Measurements from ENCODE around the gene RHOV. TPM values are rescaled to one million over a fixed set of nuclear protein-coding genes. Genes with fewer than 3 reads are reported as not detected.

RHOV gene
- total and polyA plus RNA-seq, 2 donors (not counting 1 experiment from before 2014, with no cell fraction given) = not detected

DNA sequence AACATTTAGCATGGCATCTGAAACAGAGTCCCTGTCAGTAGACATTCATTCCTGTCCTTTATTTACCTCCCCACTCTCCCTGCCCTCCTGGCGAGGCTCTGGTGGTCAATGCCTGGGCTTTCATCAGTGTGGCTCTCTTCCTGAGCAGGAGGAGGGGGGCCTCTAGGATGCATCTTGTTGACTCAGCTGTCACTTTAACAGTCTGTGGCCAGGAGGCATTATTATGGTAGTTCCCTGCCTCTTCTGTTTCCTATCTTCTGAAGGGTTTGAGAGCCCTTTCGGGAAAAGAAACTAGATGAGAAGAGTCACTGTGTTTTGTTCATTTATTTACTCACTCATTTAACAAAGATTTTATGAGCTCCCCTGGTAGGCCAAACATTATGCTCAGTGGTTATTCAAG, 43.1 kb downstream of the RHOV start:
- H3K4me2 ChIP-seq (ENCODE audit: extremely low read depth, insufficient read depth, low read length) = no peak overlapping the region
- H3K4me1 ChIP-seq (ENCODE audit: control insufficient read depth, extremely low read depth, insufficient read depth, low read length) = no peaks in the 10 kb centered on the region
- no peak overlapping the region for H3K9ac ChIP-seq (ENCODE audit: insufficient read depth, low read length)
- no peaks in the 10 kb centered on the region for H3K79me2 ChIP-seq (ENCODE audit: control insufficient read depth, insufficient read depth, low read length)
- peaks cover 9% of the 10 kb centered on the region for H3K27me3 ChIP-seq (ENCODE audit: control insufficient read depth, insufficient read depth, low read length)
- no peaks in the 10 kb centered on the region for H3K9me3 ChIP-seq (ENCODE audit: control insufficient read depth, insufficient read depth, low read depth, low read length)
- H2AFZ ChIP-seq (ENCODE audit: low read length) = no peak overlapping the region
- H4K20me1 ChIP-seq (ENCODE audit: control insufficient read depth, extremely low read depth, insufficient read depth, low read length) = no peaks in the 10 kb centered on the region
- DNase-seq (ENCODE audit: low read depth in 2 of 2) = no peak
- H3K4me3 ChIP-seq (replicated peaks in 1 of 4; ENCODE audit: control extremely low read depth in 1 of 4, insufficient read depth in 1 of 4, low read depth in 3 of 4, low read length in 4 of 4) = no peak overlapping the region
- no peaks in the 10 kb centered on the region for H3K36me3 ChIP-seq (ENCODE audit: control insufficient read depth, insufficient read depth, low read length)
- H3K27ac ChIP-seq (ENCODE audit: insufficient read depth, low read length) = no peak overlapping the region
- TF ChIP-seq EZH2 (IDR thresholded peaks at IDR 0.05; ENCODE audit: low read length, missing control alignments) = no peak
- TF ChIP-seq, protein P1, sequence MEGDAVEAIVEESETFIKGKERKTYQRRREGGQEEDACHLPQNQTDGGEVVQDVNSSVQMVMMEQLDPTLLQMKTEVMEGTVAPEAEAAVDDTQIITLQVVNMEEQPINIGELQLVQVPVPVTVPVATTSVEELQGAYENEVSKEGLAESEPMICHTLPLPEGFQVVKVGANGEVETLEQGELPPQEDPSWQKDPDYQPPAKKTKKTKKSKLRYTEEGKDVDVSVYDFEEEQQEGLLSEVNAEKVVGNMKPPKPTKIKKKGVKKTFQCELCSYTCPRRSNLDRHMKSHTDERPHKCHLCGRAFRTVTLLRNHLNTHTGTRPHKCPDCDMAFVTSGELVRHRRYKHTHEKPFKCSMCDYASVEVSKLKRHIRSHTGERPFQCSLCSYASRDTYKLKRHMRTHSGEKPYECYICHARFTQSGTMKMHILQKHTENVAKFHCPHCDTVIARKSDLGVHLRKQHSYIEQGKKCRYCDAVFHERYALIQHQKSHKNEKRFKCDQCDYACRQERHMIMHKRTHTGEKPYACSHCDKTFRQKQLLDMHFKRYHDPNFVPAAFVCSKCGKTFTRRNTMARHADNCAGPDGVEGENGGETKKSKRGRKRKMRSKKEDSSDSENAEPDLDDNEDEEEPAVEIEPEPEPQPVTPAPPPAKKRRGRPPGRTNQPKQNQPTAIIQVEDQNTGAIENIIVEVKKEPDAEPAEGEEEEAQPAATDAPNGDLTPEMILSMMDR (conservative IDR thresholded peaks at IDR 0.05 in 1 of 2, IDR thresholded peaks at IDR 0.05 in 1 of 2; ENCODE audit: low read depth in 1 of 2, low read length in 2 of 2) = no peak

DNA sequence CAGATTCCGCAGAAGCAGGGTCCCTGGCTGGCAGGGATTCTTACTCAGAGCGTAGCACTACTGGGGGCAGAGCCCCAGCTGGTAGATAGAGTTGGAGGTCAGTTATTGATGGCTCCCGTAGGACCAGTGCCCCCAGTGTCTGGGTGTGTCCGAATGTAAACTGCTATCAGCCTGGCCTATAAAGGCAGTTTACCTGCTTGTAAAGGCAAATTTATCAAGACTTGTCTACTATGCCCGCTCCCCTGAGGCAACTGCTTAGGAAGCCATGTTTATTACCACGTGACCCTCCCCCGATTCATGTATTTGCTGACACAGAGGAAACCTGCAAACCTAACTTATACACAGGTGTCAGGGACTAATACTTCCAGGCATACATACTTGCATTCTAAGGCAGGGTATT, 44.9 kb downstream of the RHOV start:
- no peaks in the 10 kb centered on the region for H3K79me2 ChIP-seq (ENCODE audit: control insufficient read depth, insufficient read depth, low read length)
- no peak overlapping the region for H2AFZ ChIP-seq (ENCODE audit: low read length)
- H3K36me3 ChIP-seq (ENCODE audit: control insufficient read depth, insufficient read depth, low read length) = no peaks in the 10 kb centered on the region
- H3K27me3 ChIP-seq (ENCODE audit: control insufficient read depth, insufficient read depth, low read length) = peaks cover 16% of the 10 kb centered on the region
- no peak for TF ChIP-seq EZH2 (IDR thresholded peaks at IDR 0.05; ENCODE audit: low read length, missing control alignments)
- TF ChIP-seq, protein P1 (conservative IDR thresholded peaks at IDR 0.05 in 1 of 2, IDR thresholded peaks at IDR 0.05 in 1 of 2; ENCODE audit: low read depth in 1 of 2, low read length in 2 of 2) = no peak
- no peak overlapping the region for H3K4me2 ChIP-seq (ENCODE audit: extremely low read depth, insufficient read depth, low read length)
- H3K4me3 ChIP-seq (replicated peaks in 1 of 4; ENCODE audit: control extremely low read depth in 1 of 4, insufficient read depth in 1 of 4, low read depth in 3 of 4, low read length in 4 of 4) = no peak overlapping the region
- no peak overlapping the region for H3K27ac ChIP-seq (ENCODE audit: insufficient read depth, low read length)
- no peak overlapping the region for H3K9ac ChIP-seq (ENCODE audit: insufficient read depth, low read length)
- H3K9me3 ChIP-seq (ENCODE audit: control insufficient read depth, insufficient read depth, low read depth, low read length) = no peaks in the 10 kb centered on the region
- H4K20me1 ChIP-seq (ENCODE audit: control insufficient read depth, extremely low read depth, insufficient read depth, low read length) = no peaks in the 10 kb centered on the region
- H3K4me1 ChIP-seq (ENCODE audit: control insufficient read depth, extremely low read depth, insufficient read depth, low read length) = no peaks in the 10 kb centered on the region
- DNase-seq (ENCODE audit: low read depth in 2 of 2) = no peak

DNA sequence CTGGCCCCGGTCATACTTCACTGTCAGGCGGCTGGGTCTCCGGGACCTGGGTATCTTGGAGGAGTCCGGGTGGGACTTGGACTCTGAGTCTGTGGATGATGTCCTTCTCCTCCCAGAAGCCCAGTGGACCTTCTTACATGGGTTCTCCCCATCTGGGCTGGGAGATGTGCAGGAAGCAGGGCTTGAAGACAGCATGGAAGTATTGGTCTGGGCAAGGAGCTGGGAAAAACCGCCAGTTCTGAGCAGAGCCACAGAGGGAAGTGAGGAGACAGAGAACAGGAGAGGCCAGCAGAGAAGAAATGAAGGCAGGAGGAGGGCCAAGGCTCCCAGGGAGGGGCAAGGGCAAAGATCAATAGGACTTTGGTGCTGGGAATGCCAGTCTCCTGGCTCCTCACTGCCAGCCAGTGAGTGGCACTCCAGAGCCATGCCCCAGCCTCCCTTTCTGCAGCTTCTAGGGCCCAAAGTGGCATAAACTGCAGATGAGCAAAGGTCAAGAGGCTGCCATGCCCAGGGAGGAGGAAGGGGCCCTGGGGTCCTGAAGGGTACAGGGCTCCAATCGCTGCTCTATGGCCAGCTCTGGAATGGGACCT, 45.5 kb downstream of the RHOV start, which contains the start of gene PPP1R14D:
TSS of gene PPP1R14D (minus strand) at position 262 of the 590 bp plus-strand sequence. CDS start at position 195, 67 bp downstream.
- Histone ChIP-seq H3K4me3 (replicated peaks in 1 of 4; ENCODE audit: control extremely low read depth in 1 of 4, insufficient read depth in 1 of 4, low read depth in 3 of 4, low read length in 4 of 4) (no peak within 1 kb of the TSS), H3K9me3 (ENCODE audit: control insufficient read depth, insufficient read depth, low read depth, low read length) (no peaks in the 10 kb centered on the region), H3K27me3 (ENCODE audit: control insufficient read depth, insufficient read depth, low read length) (peaks cover 16% of the 10 kb centered on the region), H3K4me2 (ENCODE audit: extremely low read depth, insufficient read depth, low read length) (no peak within 1 kb of the TSS), H3K27ac (ENCODE audit: insufficient read depth, low read length) (no peak within 1 kb of the TSS), H3K4me1 (ENCODE audit: control insufficient read depth, extremely low read depth, insufficient read depth, low read length) (no peaks in the 10 kb centered on the region), H4K20me1 (ENCODE audit: control insufficient read depth, extremely low read depth, insufficient read depth, low read length) (no peaks in the 10 kb centered on the region), H3K36me3 (ENCODE audit: control insufficient read depth, insufficient read depth, low read length) (no peaks in the 10 kb centered on the region), H3K79me2 (ENCODE audit: control insufficient read depth, insufficient read depth, low read length) (no peaks in the 10 kb centered on the region), H2AFZ (ENCODE audit: low read length) (no peak within 1 kb of the TSS), H3K9ac (ENCODE audit: insufficient read depth, low read length) (no peak within 1 kb of the TSS)
- DNase-seq (ENCODE audit: low read depth in 2 of 2) = no peak
- TF ChIP-seq, protein P1 (conservative IDR thresholded peaks at IDR 0.05 in 1 of 2, IDR thresholded peaks at IDR 0.05 in 1 of 2; ENCODE audit: low read depth in 1 of 2, low read length in 2 of 2) = no peak
- TF ChIP-seq EZH2 (IDR thresholded peaks at IDR 0.05; ENCODE audit: low read length, missing control alignments) = no peak

Data from fibroblast of lung (primary cell).